Loucy (cell line): ENCODE measurements around the gene BTNL9.

Source experiments
- CTCF ChIP-seq: fragments of 200-600 bp; sonication (generic); conservative IDR thresholded peaks from 2 replicates; pipeline ENCODE4 v1.5.1; 2014; ENCODE audit warnings: mild to moderate bottlenecking, antibody characterized with exemption, low read length
- EZH2phosphoT487 ChIP-seq: fragments of 200-600 bp; IDR thresholded peaks from 2 replicates; pipeline ENCODE4 v1.6.1; 2018; ENCODE audit warnings: antibody characterized with exemption, mild to moderate bottlenecking, moderate library complexity, borderline replicate concordance

- TF ChIP-seq CTCF (no peak), EZH2phosphoT487 (no peak)
Measured at GRCh38 chr5:181036816-181037364, 3.2 kb upstream of the BTNL9 start.
